Stimulated activated CD4-positive, alpha-beta T cell treated with anti-CD3 and anti-CD28 coated beads, Interleukin-4, amount 100 ng/mL, for 1 hour (primary cell): ENCODE results near the gene TEX28.
"Not testable (repeated sequence)": the region's sequence is repeated elsewhere in the genome, so short reads cannot be mapped to it uniquely, and the experiment has no call there.

ENCODE experiments used
- DNase-seq: peaks from one replicate; pipeline ENCODE4 v3.0.0-alpha.2; 2020

The TEX28 gene

DNA sequence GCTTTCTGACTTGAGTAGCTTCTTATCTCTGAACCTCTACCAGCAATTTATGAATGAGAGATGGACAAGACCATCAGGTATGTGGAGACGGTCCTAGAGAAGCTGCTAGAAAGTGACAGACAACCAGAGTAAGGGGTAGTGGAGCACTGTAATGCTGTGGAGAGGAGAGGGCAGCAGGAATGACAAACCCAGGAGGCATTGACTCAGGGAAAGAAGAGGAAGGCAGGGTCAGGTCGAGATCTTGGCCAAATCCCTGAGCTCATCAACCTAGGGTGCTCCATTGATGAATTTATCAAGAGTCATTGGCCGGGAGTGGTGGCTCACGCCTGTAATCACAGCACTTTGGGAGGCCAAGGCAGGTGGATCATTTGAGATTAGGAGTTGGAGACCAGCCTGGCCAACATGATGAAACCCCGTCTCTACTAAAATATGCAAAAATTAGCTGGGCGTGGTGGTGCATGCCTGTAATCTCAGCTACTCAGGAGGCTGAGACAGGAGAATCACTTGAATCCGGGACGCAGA lies 54.9 kb downstream of the TEX28 start:
- not testable (repeated sequence) for DNase-seq

DNA sequence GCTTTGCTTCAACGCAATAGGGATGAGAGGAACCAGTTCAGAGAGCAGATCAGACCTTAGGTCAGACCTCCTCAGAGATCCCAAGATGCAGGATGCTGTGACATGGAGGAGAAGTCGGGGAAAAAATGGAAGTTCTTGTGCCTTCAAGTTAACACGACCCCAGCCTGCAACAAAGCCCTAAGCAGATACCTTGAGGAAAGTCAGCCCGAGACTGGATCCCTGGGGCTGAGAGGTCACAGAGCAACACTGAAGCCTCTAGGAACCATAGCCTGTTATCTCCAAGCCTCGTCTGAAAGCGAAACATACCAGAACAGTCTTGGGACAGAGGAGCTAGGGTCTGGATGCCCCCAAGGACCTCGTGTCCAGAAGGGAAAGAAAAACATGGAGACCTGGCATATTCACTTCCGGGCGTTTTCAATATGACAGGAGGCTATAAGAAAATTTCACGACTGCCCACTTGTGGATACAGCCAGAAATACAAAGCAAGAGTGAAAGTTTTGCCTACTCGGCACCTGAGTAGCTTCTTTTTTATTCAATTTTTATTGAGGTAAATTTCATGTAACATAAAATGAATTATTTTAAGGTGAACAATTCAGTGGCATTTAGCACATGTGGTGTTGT lies 55.9 kb downstream of the TEX28 start:
- DNase-seq = not testable (repeated sequence)

DNA sequence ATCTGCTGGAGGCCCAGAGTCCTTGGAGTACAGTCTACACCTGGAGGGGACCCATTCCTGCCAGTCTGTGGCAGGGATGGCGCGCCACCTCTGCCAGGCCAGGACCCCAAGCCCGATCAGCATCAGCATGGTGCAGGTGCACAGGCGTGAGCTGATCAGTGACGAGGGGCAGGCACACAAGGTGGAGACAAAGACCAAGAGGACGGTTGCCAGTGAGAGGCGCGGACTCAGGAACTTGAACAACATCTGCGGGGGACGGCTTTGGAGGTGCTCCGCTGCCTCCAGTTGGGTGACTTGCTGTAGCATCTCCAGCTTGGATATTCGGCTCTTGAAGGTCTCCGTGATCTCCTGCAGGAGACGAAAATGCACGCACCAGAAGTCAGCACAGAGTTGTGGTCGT lies 61.3 kb downstream of the TEX28 start:
- DNase-seq = not testable (repeated sequence)

DNA sequence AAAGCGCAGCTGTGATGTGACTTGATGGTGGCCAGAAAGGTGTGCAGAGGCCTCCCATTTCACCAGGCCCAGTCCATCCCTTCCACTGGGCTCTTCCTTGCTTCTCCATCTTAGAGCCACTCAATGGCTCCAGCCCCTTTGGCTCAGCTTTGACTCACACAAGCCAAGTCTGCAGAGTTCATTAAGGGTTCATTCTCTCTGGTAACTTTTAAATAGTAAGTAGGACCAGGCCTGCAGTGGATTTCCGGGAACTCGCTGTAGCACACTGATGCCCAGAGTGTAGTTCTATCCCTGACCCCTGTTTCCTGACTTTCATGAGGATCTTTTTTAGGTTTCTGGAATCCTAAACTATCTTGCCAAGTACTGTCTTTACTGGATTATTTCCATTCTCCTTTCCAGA lies 63.5 kb downstream of the TEX28 start:
- not testable (repeated sequence) for DNase-seq

DNA sequence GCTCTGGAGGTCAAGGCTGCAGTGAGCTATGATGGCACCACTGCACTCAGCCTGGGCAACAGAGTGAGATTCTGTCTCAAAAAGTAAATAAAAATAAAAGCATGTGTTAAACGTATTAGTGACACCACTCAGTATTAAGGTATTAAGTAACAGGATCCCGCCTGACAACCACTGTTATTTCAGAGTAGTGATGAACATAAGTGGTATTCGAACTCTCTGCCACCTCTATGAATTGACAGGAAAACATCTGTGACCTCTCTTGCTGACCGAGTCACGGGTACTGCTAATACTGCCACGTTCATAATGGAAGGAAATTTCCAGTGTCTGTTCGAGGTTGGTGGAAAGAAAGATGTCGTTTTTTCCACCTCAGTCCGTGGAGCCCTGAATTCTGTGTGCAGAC lies 68.2 kb downstream of the TEX28 start:
- not testable (repeated sequence) for DNase-seq

DNA sequence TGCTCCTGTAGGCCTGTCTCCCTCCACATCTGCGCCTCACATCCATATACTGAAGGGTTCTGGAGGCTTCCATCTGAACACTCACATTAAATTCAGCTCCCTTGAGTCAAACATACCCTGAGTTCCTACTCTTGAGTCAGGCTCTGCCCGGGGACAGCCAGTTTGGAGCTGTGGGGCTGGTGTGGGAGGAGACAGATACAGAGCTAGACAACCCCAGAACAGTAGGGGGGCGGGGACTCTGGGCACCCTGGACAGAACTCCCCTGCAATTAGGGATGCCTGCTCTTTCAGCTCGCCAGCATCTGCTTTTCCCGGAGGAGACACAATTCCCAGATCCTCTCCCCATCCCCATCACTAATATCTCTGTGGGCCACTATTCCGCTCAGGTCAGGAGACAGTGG lies 69.6 kb downstream of the TEX28 start:
- DNase-seq = not testable (repeated sequence)
